Neural crest cell (in vitro differentiated cells): Measurements from ENCODE around the gene TBC1D4. TPM values are rescaled to one million over a fixed set of nuclear protein-coding genes. Genes with fewer than 3 reads are reported as not detected.
"Not testable (repeated sequence)": the region's sequence is repeated elsewhere in the genome, so short reads cannot be mapped to it uniquely, and the experiment has no call there.

Experiments
- DNase-seq: peaks from one replicate; pipeline ENCODE4 v3.0.0; 2021; ENCODE audit warnings: low read depth, mixed read lengths, low spot score
- H3K27ac Mint-ChIP-seq: one replicate; pipeline ENCODE4 v1.8.0; 2021; ENCODE audit warnings: mild to moderate bottlenecking, mixed read lengths; ENCODE audit not compliant: unreplicated experiment
- H3K27me3 Mint-ChIP-seq: 2 replicates; pipeline ENCODE4 v1.8.0; 2021; ENCODE audit warnings: low read depth, mild to moderate bottlenecking, mixed read lengths
- H3K36me3 Mint-ChIP-seq: 2 replicates; pipeline ENCODE4 v1.8.0; 2021; ENCODE audit warnings: low read depth, mild to moderate bottlenecking, mixed read lengths
- H3K4me1 Mint-ChIP-seq: 2 replicates; pipeline ENCODE4 v1.8.0; 2021; ENCODE audit warnings: mixed read lengths
- H3K4me3 Mint-ChIP-seq: one replicate; pipeline ENCODE4 v1.8.0; 2021; ENCODE audit warnings: mild to moderate bottlenecking, mixed read lengths
- H3K9me3 Mint-ChIP-seq: 2 replicates; pipeline ENCODE4 v1.8.0; 2021; ENCODE audit warnings: mixed read lengths
- total RNA-seq: library from RNA; stranded (reverse); gene quantifications from 2 replicates; pipeline ENCODE4 v1.2.1, GENCODE V29; 2021
- TF ChIP-seq, protein P1 (sequence below): fragments of 200-600 bp; sonication (generic); conservative IDR thresholded peaks from 2 replicates; pipeline ENCODE4 v1.5.0; 2021; ENCODE audit warnings: antibody characterized with exemption, mild to moderate bottlenecking

TBC1D4 gene
- total RNA-seq, 1 donor from 2014 or later, result 13.4 TPM

DNA sequence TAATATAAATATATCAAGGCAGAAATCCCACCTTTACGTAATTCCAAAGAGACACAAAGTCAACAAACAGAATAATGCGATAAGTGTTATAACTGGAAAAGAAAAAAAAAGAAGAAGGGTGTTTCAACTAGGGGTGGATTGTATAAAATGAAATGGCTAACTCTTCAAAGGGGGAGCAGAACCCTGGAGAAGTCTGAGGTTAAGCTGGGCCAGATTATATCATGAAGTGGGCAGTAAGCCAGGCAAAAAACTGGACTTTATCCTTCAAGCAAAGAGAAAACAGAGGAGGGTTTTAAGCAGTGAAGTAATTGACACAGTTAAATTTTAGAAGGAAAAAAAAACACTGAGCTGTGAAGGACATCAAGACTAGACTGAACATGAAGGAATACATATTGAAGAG is 41.9 kb downstream of the TBC1D4 start:
- Mint-ChIP-seq H3K27ac (no peak overlapping the region), H3K4me1 (peaks cover 11% of the 10 kb centered on the region), H3K4me3 (no peak overlapping the region), H3K9me3 (no peaks in the 10 kb centered on the region), H3K27me3 (no peaks in the 10 kb centered on the region), H3K36me3 (no peaks in the 10 kb centered on the region)
- TF ChIP-seq, protein P1, sequence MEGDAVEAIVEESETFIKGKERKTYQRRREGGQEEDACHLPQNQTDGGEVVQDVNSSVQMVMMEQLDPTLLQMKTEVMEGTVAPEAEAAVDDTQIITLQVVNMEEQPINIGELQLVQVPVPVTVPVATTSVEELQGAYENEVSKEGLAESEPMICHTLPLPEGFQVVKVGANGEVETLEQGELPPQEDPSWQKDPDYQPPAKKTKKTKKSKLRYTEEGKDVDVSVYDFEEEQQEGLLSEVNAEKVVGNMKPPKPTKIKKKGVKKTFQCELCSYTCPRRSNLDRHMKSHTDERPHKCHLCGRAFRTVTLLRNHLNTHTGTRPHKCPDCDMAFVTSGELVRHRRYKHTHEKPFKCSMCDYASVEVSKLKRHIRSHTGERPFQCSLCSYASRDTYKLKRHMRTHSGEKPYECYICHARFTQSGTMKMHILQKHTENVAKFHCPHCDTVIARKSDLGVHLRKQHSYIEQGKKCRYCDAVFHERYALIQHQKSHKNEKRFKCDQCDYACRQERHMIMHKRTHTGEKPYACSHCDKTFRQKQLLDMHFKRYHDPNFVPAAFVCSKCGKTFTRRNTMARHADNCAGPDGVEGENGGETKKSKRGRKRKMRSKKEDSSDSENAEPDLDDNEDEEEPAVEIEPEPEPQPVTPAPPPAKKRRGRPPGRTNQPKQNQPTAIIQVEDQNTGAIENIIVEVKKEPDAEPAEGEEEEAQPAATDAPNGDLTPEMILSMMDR, result no peak
- DNase-seq, result no peak

DNA sequence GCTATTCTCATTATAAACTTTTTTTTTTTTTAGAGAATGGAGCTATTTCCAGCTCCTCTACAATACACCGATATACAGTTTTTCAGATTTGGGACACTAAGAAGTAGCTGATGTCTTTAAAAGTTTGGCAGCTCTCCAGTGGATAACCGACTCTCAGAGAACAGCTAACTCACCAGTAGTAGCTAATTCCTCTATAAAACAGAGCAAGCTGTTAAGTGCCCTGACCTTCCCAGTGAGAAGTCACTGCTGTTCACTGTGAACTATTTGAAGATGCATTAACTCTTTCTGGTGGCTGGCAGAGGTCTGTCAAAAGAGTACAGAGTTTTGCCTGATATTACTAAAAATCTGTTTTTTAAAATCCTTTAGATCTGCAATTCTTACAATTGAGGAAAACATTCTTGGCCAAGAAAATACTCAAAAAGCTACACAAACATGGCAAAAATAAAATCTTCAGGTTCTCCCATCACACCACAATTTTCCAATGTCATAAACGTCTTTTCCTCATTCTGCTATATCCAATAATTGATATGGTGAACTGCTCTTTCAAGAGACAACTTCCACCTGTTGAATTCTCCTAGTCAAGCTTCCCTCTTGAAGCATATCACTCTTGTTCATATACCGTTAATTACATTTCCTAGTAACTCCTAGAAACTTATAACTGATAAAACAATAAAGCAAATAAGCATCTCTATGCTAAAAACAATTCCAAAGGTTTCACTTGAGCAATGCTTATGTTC is 44.2 kb downstream of the TBC1D4 start:
- TF ChIP-seq, protein P1, result no peak
- Mint-ChIP-seq H3K36me3 (no peaks in the 10 kb centered on the region), H3K27ac (no peak overlapping the region), H3K27me3 (no peaks in the 10 kb centered on the region), H3K4me1 (peaks cover 11% of the 10 kb centered on the region), H3K9me3 (no peaks in the 10 kb centered on the region), H3K4me3 (no peak overlapping the region)
- no peak for DNase-seq

DNA sequence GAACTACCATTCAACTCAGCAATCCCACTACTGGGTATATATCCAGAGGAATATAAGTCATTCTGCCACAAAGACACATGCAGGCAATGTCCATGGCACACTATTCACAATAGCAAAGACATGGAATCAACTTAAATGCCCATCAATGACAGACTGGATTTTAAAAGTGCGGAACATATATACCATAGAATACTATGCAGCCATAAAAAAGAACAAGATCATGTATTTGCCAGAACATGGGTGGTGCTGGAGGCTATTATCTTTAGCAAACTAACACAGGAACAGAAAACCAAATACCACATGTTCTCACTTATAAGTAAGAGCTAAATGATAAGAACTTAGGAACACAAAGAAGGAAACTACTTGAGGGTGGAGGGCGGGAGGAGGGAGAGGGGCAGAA is 47.8 kb downstream of the TBC1D4 start:
- not testable (repeated sequence) for H3K27ac Mint-ChIP-seq, H3K36me3 Mint-ChIP-seq, H3K4me3 Mint-ChIP-seq, DNase-seq, H3K27me3 Mint-ChIP-seq, H3K9me3 Mint-ChIP-seq
- peaks cover 11% of the 10 kb centered on the region for H3K4me1 Mint-ChIP-seq

DNA sequence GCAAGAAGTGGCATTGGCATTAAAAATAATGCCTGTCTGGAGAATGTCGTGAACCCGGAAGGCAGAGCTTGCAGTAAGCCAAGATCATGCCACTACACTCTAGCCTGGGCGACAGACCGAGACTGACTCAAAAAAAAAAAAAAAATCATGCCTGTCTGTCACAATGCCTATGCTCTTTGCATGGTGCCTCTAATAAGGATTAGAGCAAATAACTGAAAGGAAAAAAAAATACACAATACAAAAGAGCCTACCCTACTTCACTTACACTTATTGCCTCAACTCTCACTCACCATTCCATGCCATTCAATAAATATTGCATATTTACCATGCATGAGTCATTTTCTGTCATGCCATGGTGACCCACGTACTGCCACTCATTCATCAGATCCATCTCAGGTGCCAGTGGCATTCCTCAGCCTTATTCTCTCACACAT is 49.1 kb downstream of the TBC1D4 start:
- H3K4me1 Mint-ChIP-seq, result peaks cover 7% of the 10 kb centered on the region
- no peaks in the 10 kb centered on the region for H3K27me3 Mint-ChIP-seq
- no peak overlapping the region for H3K27ac Mint-ChIP-seq
- H3K4me3 Mint-ChIP-seq, result no peak overlapping the region
- no peaks in the 10 kb centered on the region for H3K36me3 Mint-ChIP-seq
- no peaks in the 10 kb centered on the region for H3K9me3 Mint-ChIP-seq
- DNase-seq, result no peak
- TF ChIP-seq, protein P1, result no peak

DNA sequence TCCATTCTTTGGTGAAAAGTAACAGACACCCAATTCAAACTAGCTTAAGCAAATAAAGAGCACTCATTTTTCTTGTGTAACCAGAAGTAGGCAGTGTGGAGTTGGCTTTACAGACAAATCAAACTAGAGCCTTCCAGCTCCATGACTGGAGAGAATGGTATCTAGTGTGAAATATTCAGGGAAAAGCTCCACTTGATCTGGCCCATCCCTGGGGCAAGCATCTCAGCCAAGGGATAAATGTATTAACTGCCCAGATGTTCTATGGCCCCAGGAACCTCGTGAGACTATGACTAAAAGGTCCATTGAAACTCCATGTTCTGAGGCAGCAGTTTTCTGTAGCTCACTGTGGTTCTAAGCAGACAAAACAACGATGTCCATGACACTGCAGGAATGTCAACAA is 49.9 kb downstream of the TBC1D4 start:
- no peak overlapping the region for H3K4me3 Mint-ChIP-seq
- H3K4me1 Mint-ChIP-seq, result peaks cover 2% of the 10 kb centered on the region
- H3K27me3 Mint-ChIP-seq, result no peaks in the 10 kb centered on the region
- H3K36me3 Mint-ChIP-seq, result no peaks in the 10 kb centered on the region
- no peak for DNase-seq
- no peak overlapping the region for H3K27ac Mint-ChIP-seq
- TF ChIP-seq, protein P1, result no peak
- H3K9me3 Mint-ChIP-seq, result no peaks in the 10 kb centered on the region

DNA sequence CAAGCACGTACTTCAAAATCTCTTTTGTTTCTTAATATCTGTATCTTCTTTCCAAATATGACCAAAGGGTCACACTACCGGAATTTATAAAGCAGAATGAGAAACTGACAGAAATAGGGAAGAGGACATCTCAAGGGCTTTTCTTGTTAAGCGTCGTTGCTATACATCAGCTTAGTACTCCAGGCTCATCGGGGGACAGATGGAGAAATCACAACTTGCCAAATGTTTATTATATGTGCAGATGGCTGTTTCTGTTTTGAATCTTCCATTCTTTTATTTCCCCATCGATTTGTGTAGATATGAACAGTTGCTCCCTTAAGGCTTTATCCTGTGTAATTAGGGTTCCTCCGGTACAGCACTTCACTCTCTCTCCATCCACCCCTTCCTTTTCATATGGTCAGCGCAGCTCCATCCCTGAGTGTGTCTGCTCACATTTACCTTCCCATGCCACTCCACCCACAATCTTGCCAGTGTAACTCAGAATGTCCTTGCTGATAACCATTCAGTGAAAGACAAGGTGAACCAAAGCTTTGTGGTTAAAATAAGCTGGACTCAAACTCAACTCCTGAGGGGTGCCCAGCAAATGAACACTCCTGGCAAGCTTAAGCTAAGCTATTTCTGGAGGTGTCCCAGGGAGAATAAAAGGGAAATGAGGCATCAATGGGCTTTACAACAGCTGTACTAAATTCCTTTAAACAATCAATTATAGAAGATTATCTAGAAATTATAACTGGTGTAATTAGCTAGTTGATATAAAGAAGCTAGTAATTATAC is 51.3 kb downstream of the TBC1D4 start:
- Mint-ChIP-seq H3K36me3 (no peaks in the 10 kb centered on the region), H3K4me1 (no peaks in the 10 kb centered on the region), H3K27ac (no peak overlapping the region), H3K27me3 (no peaks in the 10 kb centered on the region), H3K9me3 (peaks cover 3% of the 10 kb centered on the region), H3K4me3 (no peak overlapping the region)
- TF ChIP-seq, protein P1, result no peak
- no peak for DNase-seq
